ENCODE results near the gene RHEB. TPM values are rescaled to one million over a fixed set of nuclear protein-coding genes. Genes with fewer than 3 reads are reported as not detected.

RHEB gene
- total RNA-seq, 2 experiments from 2014 or later, result 86.8 to 90.7 TPM

DNA sequence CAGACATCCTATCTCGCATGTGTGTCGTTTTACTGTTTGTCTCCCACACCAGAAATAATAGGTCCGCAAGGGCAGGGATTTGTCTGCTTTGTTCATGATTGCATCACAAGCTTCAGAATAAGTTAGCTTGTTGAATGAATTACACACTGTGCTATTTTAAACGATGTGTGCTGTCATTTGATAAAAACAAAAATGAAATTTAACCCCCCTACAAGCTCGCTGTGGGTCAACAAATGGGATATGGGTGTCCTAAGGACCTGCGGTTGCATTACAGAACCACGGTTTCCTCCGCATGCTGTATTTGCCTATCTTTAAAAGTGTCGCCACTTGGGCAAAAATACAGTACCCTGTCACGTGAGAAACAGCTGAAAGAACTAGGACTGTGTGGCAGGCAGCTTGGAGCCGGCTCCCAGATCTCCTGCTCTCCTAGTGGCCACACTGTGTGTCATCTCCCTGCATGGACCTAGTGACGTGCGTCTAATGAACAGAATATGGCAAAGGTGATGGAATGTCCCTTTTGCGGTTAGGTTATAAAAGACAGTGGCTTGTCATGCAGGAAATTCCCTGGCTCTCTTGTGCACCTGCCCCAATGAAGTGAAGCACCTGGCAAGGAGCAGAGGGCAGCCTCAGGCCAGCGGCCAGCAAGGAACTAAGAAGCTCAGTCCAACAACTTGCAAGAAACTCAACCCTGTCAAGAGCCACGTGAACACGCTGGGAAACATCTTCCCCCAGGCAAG, 46.9 kb downstream of the RHEB start:
- Mint-ChIP-seq H3K27ac (peak overlapping the region; percentile 67), H3K9me3 (no peaks in the 10 kb centered on the region), H3K4me1 (peaks cover 50% of the 10 kb centered on the region), H3K27me3 (no peaks in the 10 kb centered on the region), H3K36me3 (ENCODE audit: low read depth) (peaks cover 81% of the 10 kb centered on the region), H3K4me3 (no peak overlapping the region)
- no peak for DNase-seq
- CTCF ChIA-PET, result interaction anchor here (1.2 kb wide), 1 partner anchor 104 kb away, joined by 5 read pairs; no protein-coding TSS in a partner anchor
- POLR2A ChIA-PET, result no interaction called here

- ChIA-PET POLR2A (no interaction called here), CTCF (interaction anchor here (1.0 to 1.3 kb wide), 3 partner anchors 15 to 22 kb away, joined by 3 read pairs; no protein-coding TSS in a partner anchor)
- peaks cover 80% of the 10 kb centered on the region for H3K36me3 Mint-ChIP-seq (ENCODE audit: low read depth)
- no peak overlapping the region for H3K27ac Mint-ChIP-seq
- H3K4me1 Mint-ChIP-seq, result peaks cover 47% of the 10 kb centered on the region
- H3K27me3 Mint-ChIP-seq, result no peaks in the 10 kb centered on the region
- H3K4me3 Mint-ChIP-seq, result no peak overlapping the region
- H3K9me3 Mint-ChIP-seq, result no peaks in the 10 kb centered on the region
- no peak for DNase-seq
These were observed 49.0 kb downstream of the RHEB start for GRCh38 chr7:151470711-151471110.

- peaks cover 45% of the 10 kb centered on the region for H3K4me1 Mint-ChIP-seq
- CTCF ChIA-PET, result interaction anchor here (1.0 to 1.1 kb wide), 2 partner anchors 9 to 42 kb away, joined by 3 read pairs; no protein-coding TSS in a partner anchor
- no peak overlapping the region for H3K27ac Mint-ChIP-seq
- no peak overlapping the region for H3K4me3 Mint-ChIP-seq
- H3K9me3 Mint-ChIP-seq, result no peaks in the 10 kb centered on the region
- H3K36me3 Mint-ChIP-seq (ENCODE audit: low read depth), result peaks cover 88% of the 10 kb centered on the region
- DNase-seq, result no peak
- H3K27me3 Mint-ChIP-seq, result no peaks in the 10 kb centered on the region
- POLR2A ChIA-PET, result no interaction called here
These were observed 50.4 kb downstream of the RHEB start for GRCh38 chr7:151469281-151469680.

GRCh38 chr7:151468217-151469018, 51.3 kb downstream of the RHEB start:
- Mint-ChIP-seq H3K9me3 (peaks cover 8% of the 10 kb centered on the region), H3K36me3 (ENCODE audit: low read depth) (peaks cover 88% of the 10 kb centered on the region), H3K27ac (no peak overlapping the region), H3K4me1 (peaks cover 36% of the 10 kb centered on the region), H3K27me3 (no peaks in the 10 kb centered on the region), H3K4me3 (no peak overlapping the region)
- CTCF ChIA-PET, result interaction anchor here (1.0 to 1.1 kb wide), 2 partner anchors 8 to 43 kb away, joined by 3 read pairs; no protein-coding TSS in a partner anchor
- POLR2A ChIA-PET, result interaction anchor here (0.6 kb wide), 1 partner anchor 464 kb away, joined by 3 read pairs; no protein-coding TSS in a partner anchor
- DNase-seq, result no peak

DNA sequence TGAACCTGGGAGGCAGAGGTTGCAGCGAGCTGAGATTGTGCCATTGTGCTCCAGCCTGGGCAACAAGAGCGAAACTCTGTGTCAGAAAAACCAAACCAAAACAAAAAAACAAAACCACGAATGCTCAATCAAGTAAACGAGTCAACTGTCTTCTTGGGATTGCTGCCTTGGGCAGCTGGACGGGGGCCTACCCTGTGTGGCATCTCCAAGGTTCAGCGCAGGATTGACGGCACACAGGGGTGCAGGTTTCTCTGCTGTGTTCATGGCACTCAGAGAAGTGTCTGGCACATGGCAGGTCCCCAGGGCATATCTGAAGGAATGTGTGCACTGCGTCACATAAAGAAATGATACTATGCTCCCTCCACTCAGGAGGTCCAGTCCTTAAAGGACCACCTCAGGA, 54.5 kb downstream of the RHEB start:
- Mint-ChIP-seq H3K27me3 (peaks cover 6% of the 10 kb centered on the region), H3K4me3 (no peak overlapping the region), H3K36me3 (ENCODE audit: low read depth) (peaks cover 76% of the 10 kb centered on the region), H3K9me3 (peaks cover 24% of the 10 kb centered on the region), H3K4me1 (peaks cover 16% of the 10 kb centered on the region), H3K27ac (no peak overlapping the region)
- CTCF ChIA-PET, result interaction anchor here (0.7 to 2.2 kb wide), 2 partner anchors 17 to 395 kb away, joined by 4 to 6 read pairs; no protein-coding TSS in a partner anchor
- POLR2A ChIA-PET, result no interaction called here
- no peak for DNase-seq

GRCh38 chr7:151462306-151462779, 57.4 kb downstream of the RHEB start:
- H3K4me1 Mint-ChIP-seq, result peaks cover 2% of the 10 kb centered on the region
- peaks cover 24% of the 10 kb centered on the region for H3K9me3 Mint-ChIP-seq
- H3K27me3 Mint-ChIP-seq, result peaks cover 12% of the 10 kb centered on the region
- DNase-seq, result no peak
- H3K27ac Mint-ChIP-seq, result no peak overlapping the region
- H3K4me3 Mint-ChIP-seq, result no peak overlapping the region
- H3K36me3 Mint-ChIP-seq (ENCODE audit: low read depth), result peaks cover 48% of the 10 kb centered on the region
- ChIA-PET POLR2A (no interaction called here), CTCF (interaction anchor here (1.1 to 1.3 kb wide), 3 partner anchors 13 to 147 kb away, joined by 3 to 5 read pairs (median 3); no protein-coding TSS in a partner anchor)

GRCh38 chr7:151461942-151462230, 57.8 kb downstream of the RHEB start:
- Mint-ChIP-seq H3K4me1 (peaks cover 4% of the 10 kb centered on the region), H3K27ac (no peak overlapping the region), H3K9me3 (peaks cover 24% of the 10 kb centered on the region), H3K36me3 (ENCODE audit: low read depth) (peaks cover 43% of the 10 kb centered on the region), H3K27me3 (peaks cover 12% of the 10 kb centered on the region), H3K4me3 (no peak overlapping the region)
- ChIA-PET CTCF (interaction anchor here (1.1 to 1.3 kb wide), 3 partner anchors 13 to 147 kb away, joined by 3 to 5 read pairs (median 3); no protein-coding TSS in a partner anchor), POLR2A (no interaction called here)
- no peak for DNase-seq

DNA sequence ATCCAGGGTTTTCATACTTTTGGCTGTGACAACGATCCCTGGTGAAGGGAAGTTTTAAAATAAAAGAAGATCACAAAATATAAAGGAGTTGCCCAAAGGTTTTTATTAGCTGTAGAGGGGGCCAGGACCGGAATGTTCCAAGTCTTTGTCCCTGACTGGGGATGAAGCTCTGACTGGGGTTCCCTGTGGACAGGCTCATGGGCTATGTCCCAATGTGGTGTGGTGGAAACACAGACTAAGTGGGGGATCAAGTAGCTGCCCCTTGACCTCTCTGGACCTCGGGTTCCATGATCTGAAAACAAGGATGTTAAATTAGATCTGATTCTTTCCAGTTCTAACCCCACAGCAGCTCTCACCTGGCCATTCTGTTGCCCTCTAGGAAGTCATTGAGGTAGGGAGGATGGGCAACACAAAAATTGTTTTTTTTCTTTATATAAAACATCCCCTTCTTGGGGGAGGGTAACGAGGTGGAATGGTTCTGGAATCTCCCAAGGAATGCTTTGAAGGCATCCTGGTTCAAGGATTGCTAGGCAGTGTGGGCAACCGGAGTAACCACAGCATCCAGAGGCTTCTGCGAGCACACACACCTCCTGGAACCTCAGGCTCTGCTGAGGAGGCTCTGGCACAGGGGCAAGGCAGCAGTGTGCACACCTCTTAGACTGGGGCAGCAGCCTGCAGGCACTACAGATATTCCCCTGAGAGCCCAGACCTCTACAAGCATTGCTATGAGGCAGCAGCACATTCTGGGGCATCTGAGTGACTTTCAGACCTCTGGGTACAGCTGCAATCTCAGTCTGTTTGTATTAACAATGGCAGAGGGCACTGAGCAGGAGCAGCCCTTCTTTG, 58.4 kb downstream of the RHEB start:
- no peak for DNase-seq
- Mint-ChIP-seq H3K9me3 (peaks cover 24% of the 10 kb centered on the region), H3K27ac (no peak overlapping the region), H3K4me3 (no peak overlapping the region), H3K4me1 (peaks cover 4% of the 10 kb centered on the region), H3K36me3 (ENCODE audit: low read depth) (peaks cover 42% of the 10 kb centered on the region), H3K27me3 (peaks cover 12% of the 10 kb centered on the region)
- POLR2A ChIA-PET, result no interaction called here
- CTCF ChIA-PET, result interaction anchor here (0.9 to 1.2 kb wide), 3 partner anchors 8 to 146 kb away, joined by 3 read pairs; no protein-coding TSS in a partner anchor

GRCh38 chr7:151460474-151460855, 59.2 kb downstream of the RHEB start:
- peaks cover 12% of the 10 kb centered on the region for H3K27me3 Mint-ChIP-seq
- H3K36me3 Mint-ChIP-seq (ENCODE audit: low read depth), result peaks cover 33% of the 10 kb centered on the region
- H3K27ac Mint-ChIP-seq, result no peak overlapping the region
- peaks cover 24% of the 10 kb centered on the region for H3K9me3 Mint-ChIP-seq
- ChIA-PET POLR2A (no interaction called here), CTCF (interaction anchor here (0.9 kb wide), 1 partner anchor 9 kb away, joined by 3 read pairs; no protein-coding TSS in a partner anchor)
- H3K4me3 Mint-ChIP-seq, result no peak overlapping the region
- DNase-seq, result no peak
- H3K4me1 Mint-ChIP-seq, result peaks cover 4% of the 10 kb centered on the region

DNA sequence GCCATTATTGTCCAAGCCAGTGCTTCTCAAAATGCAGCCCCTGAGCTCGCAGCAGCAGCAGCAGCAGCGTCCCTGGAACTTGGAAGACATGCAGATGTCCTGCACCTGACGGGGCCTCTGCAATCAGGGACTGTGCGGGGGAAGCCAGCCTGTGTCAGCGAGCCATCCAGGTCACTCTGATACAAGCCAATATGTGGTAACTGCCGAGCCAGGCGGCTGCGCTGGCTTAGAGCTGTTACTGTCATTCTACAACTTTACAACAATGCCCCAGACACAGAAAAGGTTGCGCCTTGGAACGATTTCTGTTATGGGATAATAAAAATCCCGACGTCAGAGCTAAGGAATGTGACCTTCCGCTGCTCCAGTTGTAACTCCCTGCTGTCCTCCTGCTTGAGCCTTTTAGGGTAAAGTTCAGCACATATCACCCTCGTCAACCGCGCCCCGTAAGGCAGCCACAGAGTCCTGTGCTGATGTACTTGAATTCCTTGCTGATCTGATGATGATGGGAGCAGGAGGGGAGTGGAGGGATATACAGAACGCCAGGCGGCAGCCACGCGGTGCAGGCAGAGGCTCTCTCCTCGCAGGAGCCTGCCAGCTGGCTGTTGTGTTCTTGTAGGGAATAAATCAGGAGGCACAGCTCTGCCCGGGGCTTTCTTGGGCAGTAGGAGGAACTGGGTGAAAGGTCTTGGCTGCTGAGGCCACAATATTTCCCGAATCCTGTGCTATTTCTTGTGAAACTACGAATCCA, 59.8 kb downstream of the RHEB start:
- no peak overlapping the region for H3K4me3 Mint-ChIP-seq
- no peak for DNase-seq
- ChIA-PET POLR2A (interaction anchor here (0.6 kb wide), 1 partner anchor 25 kb away, joined by 3 read pairs; no protein-coding TSS in a partner anchor), CTCF (interaction anchor here (0.9 kb wide), 1 partner anchor 9 kb away, joined by 3 read pairs; no protein-coding TSS in a partner anchor)
- peaks cover 24% of the 10 kb centered on the region for H3K9me3 Mint-ChIP-seq
- no peak overlapping the region for H3K27ac Mint-ChIP-seq
- peaks cover 28% of the 10 kb centered on the region for H3K36me3 Mint-ChIP-seq (ENCODE audit: low read depth)
- H3K27me3 Mint-ChIP-seq, result peaks cover 12% of the 10 kb centered on the region
- H3K4me1 Mint-ChIP-seq, result peaks cover 4% of the 10 kb centered on the region

- no peak overlapping the region for H3K4me3 Mint-ChIP-seq
- peaks cover 4% of the 10 kb centered on the region for H3K4me1 Mint-ChIP-seq
- peaks cover 6% of the 10 kb centered on the region for H3K36me3 Mint-ChIP-seq (ENCODE audit: low read depth)
- no peak overlapping the region for H3K27ac Mint-ChIP-seq
- H3K27me3 Mint-ChIP-seq, result peaks cover 12% of the 10 kb centered on the region
- H3K9me3 Mint-ChIP-seq, result peaks cover 8% of the 10 kb centered on the region
- DNase-seq, result no peak
- ChIA-PET POLR2A (no interaction called here), CTCF (no interaction called here)
These were observed 62.2 kb downstream of the RHEB start for GRCh38 chr7:151457534-151457933.

GRCh38 chr7:151456782-151457181, 62.9 kb downstream of the RHEB start:
- no peak overlapping the region for H3K4me3 Mint-ChIP-seq
- DNase-seq, result no peak
- H3K4me1 Mint-ChIP-seq, result peaks cover 4% of the 10 kb centered on the region
- H3K27me3 Mint-ChIP-seq, result peaks cover 12% of the 10 kb centered on the region
- no peak overlapping the region for H3K27ac Mint-ChIP-seq
- no peaks in the 10 kb centered on the region for H3K36me3 Mint-ChIP-seq (ENCODE audit: low read depth)
- CTCF ChIA-PET, result no interaction called here
- POLR2A ChIA-PET, result no interaction called here
- peaks cover 2% of the 10 kb centered on the region for H3K9me3 Mint-ChIP-seq
